Caco-2 (cell line): ENCODE results near the gene CDC42SE2. TPM values are rescaled to one million over a fixed set of nuclear protein-coding genes. Genes with fewer than 3 reads are reported as not detected.

ENCODE experiments used
- BruUV-seq: library from RNA; stranded (reverse); fragments of 400-500 nt; replicated peaks from 2 replicates; lab custom pipeline; 2021; lab: Mats Ljungman, UMichigan
- CTCF ChIA-PET: fragments of 300-600 bp; sonication (Branson Sonifier 250); formaldehyde crosslinking; loops from one replicate; lab custom pipeline; 2022; ENCODE audit warnings: antibody characterized with exemption; lab: Charles Lee
- POLR2A ChIA-PET: fragments of 300-600 bp; sonication (Branson Sonifier 250); formaldehyde crosslinking; loops from one replicate; lab custom pipeline; 2022; ENCODE audit warnings: antibody characterized with exemption; lab: Charles Lee
- DNase-seq, 2 experiments: peaks; one replicate each; pipeline versions ENCODE4 v3.0.0 to v3.0.0-alpha.2; 2020 to 2022
- H3K27me3 ChIP-seq: replicated peaks from 2 replicates; pipeline ENCODE4 v1.6.0; 2011; ENCODE audit warnings: low read length; ENCODE audit not compliant: control insufficient read depth, insufficient read depth
- H3K36me3 ChIP-seq: 2 replicates; pipeline ENCODE4 v1.5.1; 2011; ENCODE audit warnings: low read length; ENCODE audit not compliant: control insufficient read depth, insufficient read depth
- H3K4me1 ChIP-seq: fragments of 250-450 bp; sonication (Bioruptor Pico); 2 replicates; pipeline ENCODE4 v1.5.1; 2020; ENCODE audit warnings: mild to moderate bottlenecking
- H3K4me3 ChIP-seq: 2 replicates; pipeline ENCODE4 v1.5.1; 2011; ENCODE audit warnings: low read depth, mild to moderate bottlenecking, control low read depth, low read length
- H3K9me3 ChIP-seq: fragments of 250-450 bp; sonication (Bioruptor Pico); 2 replicates; pipeline ENCODE4 v1.5.1; 2020; ENCODE audit warnings: mild to moderate bottlenecking, moderate library complexity
- H3K27ac Mint-ChIP-seq: one replicate; pipeline ENCODE4 v1.8.0; 2022; ENCODE audit warnings: mixed read lengths; ENCODE audit not compliant: unreplicated experiment
- H3K27me3 Mint-ChIP-seq: one replicate; pipeline ENCODE4 v1.8.0; 2022; ENCODE audit warnings: mixed read lengths; ENCODE audit not compliant: insufficient read depth, unreplicated experiment
- H3K36me3 Mint-ChIP-seq: one replicate; pipeline ENCODE4 v1.8.0; 2022; ENCODE audit warnings: mild to moderate bottlenecking, mixed read lengths; ENCODE audit not compliant: insufficient read depth, unreplicated experiment
- H3K4me1 Mint-ChIP-seq: one replicate; pipeline ENCODE4 v1.8.0; 2022; ENCODE audit warnings: low read depth, mixed read lengths; ENCODE audit not compliant: unreplicated experiment
- H3K4me3 Mint-ChIP-seq: one replicate; pipeline ENCODE4 v1.8.0; 2022; ENCODE audit warnings: mild to moderate bottlenecking, moderate library complexity, mixed read lengths; ENCODE audit not compliant: unreplicated experiment
- H3K9me3 Mint-ChIP-seq: one replicate; pipeline ENCODE4 v1.8.0; 2022; ENCODE audit warnings: mixed read lengths; ENCODE audit not compliant: unreplicated experiment
- intact Hi-C: fragments of 100-400 bp; cut with micrococcal nuclease; formaldehyde crosslinking; loops from one replicate; pipeline ENCODE4 v1.10.0; 2022; ENCODE audit not compliant: unreplicated experiment
- total RNA-seq: library from RNA; stranded (reverse); gene quantifications from 2 replicates; pipeline ENCODE4 v1.2.3, GENCODE V29; 2022
- TF ChIP-seq, protein P1 (sequence below), 2 experiments: fragments of 200-600 bp in 1 of 2; IDR thresholded peaks; 1 replicate in 1 of 2; 2 replicates in 1 of 2; pipeline versions ENCODE4 v1.5.1 to v1.8.0; 2011 to 2022; ENCODE audit warnings: antibody characterized with exemption in 1 of 2, control low read depth in 1 of 2, inconsistent platforms in 1 of 2, low read depth in 1 of 2, low read length in 1 of 2, mild to moderate bottlenecking in 1 of 2, moderate library complexity in 1 of 2; ENCODE audit not compliant: insufficient read depth in 1 of 2, severe bottlenecking in 1 of 2, unreplicated experiment in 1 of 2

CDC42SE2 gene
- total RNA-seq, 1 experiment from 2014 or later = 39.4 TPM

DNA sequence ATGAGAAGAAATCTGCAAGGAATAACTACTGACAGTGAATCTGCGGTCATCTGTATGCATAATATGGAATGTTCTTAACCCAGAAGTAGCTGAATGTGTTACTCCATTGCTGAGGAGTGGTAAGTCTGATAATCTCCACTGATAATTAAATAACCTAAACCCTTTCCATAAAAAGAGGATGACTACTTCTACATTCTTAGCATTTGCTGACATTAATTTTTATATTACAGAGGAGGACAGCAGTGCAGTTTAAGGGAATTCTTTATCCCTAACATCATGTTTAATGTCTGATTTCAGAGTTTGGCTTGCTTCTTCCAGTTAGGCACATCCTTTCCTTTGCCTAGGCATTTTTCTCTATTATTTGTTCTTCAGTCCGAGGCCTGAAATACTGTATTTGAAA lies 52.2 kb downstream of the CDC42SE2 start:
- ChIA-PET POLR2A (no interaction called here), CTCF (no interaction called here)
- DNase-seq = no peak
- H3K36me3 Mint-ChIP-seq = peaks cover 41% of the 10 kb centered on the region
- BruUV-seq = no TSS peak
- Histone ChIP-seq H3K4me3 (no peak overlapping the region), H3K27me3 (no peaks in the 10 kb centered on the region), H3K9me3 (no peaks in the 10 kb centered on the region), H3K4me1 (peaks cover 15% of the 10 kb centered on the region), H3K36me3 (peaks cover 4% of the 10 kb centered on the region)
- no peak overlapping the region for H3K4me3 Mint-ChIP-seq
- TF ChIP-seq, protein P1, sequence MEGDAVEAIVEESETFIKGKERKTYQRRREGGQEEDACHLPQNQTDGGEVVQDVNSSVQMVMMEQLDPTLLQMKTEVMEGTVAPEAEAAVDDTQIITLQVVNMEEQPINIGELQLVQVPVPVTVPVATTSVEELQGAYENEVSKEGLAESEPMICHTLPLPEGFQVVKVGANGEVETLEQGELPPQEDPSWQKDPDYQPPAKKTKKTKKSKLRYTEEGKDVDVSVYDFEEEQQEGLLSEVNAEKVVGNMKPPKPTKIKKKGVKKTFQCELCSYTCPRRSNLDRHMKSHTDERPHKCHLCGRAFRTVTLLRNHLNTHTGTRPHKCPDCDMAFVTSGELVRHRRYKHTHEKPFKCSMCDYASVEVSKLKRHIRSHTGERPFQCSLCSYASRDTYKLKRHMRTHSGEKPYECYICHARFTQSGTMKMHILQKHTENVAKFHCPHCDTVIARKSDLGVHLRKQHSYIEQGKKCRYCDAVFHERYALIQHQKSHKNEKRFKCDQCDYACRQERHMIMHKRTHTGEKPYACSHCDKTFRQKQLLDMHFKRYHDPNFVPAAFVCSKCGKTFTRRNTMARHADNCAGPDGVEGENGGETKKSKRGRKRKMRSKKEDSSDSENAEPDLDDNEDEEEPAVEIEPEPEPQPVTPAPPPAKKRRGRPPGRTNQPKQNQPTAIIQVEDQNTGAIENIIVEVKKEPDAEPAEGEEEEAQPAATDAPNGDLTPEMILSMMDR (IDR thresholded peaks at IDR 0.05; ENCODE audit: insufficient read depth in 1 of 2, low read depth in 1 of 2, low read length in 1 of 2, severe bottlenecking in 1 of 2, unreplicated experiment in 1 of 2) = no peak
- no peak overlapping the region for H3K27ac Mint-ChIP-seq
- intact Hi-C loops = no loop called here
- peaks cover 14% of the 10 kb centered on the region for H3K4me1 Mint-ChIP-seq
- no peaks in the 10 kb centered on the region for H3K27me3 Mint-ChIP-seq
- H3K9me3 Mint-ChIP-seq = peaks cover 9% of the 10 kb centered on the region

DNA sequence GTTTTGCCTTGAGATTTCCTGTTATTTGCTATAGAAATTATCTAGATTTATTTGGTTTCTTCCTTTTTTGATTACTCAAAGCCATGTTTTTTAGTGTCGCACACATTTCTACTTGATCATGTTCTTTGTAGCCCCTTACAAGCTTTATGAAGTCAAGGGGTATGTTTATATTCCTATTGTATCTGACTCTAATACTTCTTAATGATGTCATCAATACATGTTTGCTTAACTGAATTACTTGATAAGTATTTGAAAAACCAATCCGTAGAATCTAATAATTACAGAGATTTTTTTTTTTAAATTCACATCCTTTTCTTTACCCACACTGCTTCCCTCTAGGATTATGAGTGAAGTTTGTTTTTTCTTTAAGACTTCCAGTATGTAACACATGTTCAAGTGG lies 53.0 kb downstream of the CDC42SE2 start:
- Histone ChIP-seq H3K4me1 (peaks cover 12% of the 10 kb centered on the region), H3K4me3 (no peak overlapping the region), H3K36me3 (peaks cover 4% of the 10 kb centered on the region), H3K27me3 (no peaks in the 10 kb centered on the region), H3K9me3 (no peaks in the 10 kb centered on the region)
- no TSS peak for BruUV-seq
- H3K9me3 Mint-ChIP-seq = peaks cover 2% of the 10 kb centered on the region
- H3K4me3 Mint-ChIP-seq = no peak overlapping the region
- DNase-seq = no peak
- peaks cover 8% of the 10 kb centered on the region for H3K4me1 Mint-ChIP-seq
- no peaks in the 10 kb centered on the region for H3K27me3 Mint-ChIP-seq
- ChIA-PET POLR2A (no interaction called here), CTCF (no interaction called here)
- intact Hi-C loops = no loop called here
- TF ChIP-seq, protein P1 (IDR thresholded peaks at IDR 0.05; ENCODE audit: insufficient read depth in 1 of 2, low read depth in 1 of 2, low read length in 1 of 2, severe bottlenecking in 1 of 2, unreplicated experiment in 1 of 2) = no peak
- no peak overlapping the region for H3K27ac Mint-ChIP-seq
- H3K36me3 Mint-ChIP-seq = peaks cover 40% of the 10 kb centered on the region

DNA sequence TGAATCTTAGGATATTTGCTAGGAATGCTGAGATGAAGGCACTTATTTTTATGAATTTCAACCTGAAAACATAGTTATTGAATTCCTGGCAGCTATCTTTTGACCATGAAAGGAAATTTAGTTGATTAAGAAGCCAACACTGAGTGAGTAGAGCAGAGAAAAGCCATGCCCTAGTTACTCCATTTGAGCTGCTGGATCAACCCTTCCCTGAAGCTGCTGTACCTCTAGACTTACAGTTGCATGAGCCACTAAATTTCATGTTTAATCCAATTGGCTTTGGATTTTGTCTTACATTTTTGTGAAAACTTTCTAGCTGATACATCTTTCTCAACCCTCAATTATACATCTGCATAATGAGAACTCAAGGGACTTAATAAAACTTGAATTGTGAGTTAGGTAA lies 54.6 kb downstream of the CDC42SE2 start:
- Mint-ChIP-seq H3K4me1 (peaks cover 7% of the 10 kb centered on the region), H3K36me3 (peaks cover 25% of the 10 kb centered on the region), H3K27me3 (no peaks in the 10 kb centered on the region), H3K4me3 (no peak overlapping the region), H3K9me3 (no peaks in the 10 kb centered on the region), H3K27ac (no peak overlapping the region)
- no peak for DNase-seq
- H3K4me3 ChIP-seq = no peak overlapping the region
- TF ChIP-seq, protein P1 (IDR thresholded peaks at IDR 0.05; ENCODE audit: insufficient read depth in 1 of 2, low read depth in 1 of 2, low read length in 1 of 2, severe bottlenecking in 1 of 2, unreplicated experiment in 1 of 2) = no peak
- no TSS peak for BruUV-seq
- peaks cover 4% of the 10 kb centered on the region for H3K36me3 ChIP-seq
- H3K27me3 ChIP-seq = no peaks in the 10 kb centered on the region
- H3K4me1 ChIP-seq = peaks cover 9% of the 10 kb centered on the region
- H3K9me3 ChIP-seq = no peaks in the 10 kb centered on the region
- CTCF ChIA-PET = no interaction called here
- POLR2A ChIA-PET = no interaction called here
- intact Hi-C loops = no loop called here
